Activated T-cell treated with anti-CD3 and anti-CD28 coated beads, Interleukin-2, amount 50 U/mL, for 1 hour (primary cell): ENCODE results near the gene ALOX5AP.
"Not testable (repeated sequence)": the region's sequence is repeated elsewhere in the genome, so short reads cannot be mapped to it uniquely, and the experiment has no call there.

Experiments used
- DNase-seq: peaks from one replicate; pipeline ENCODE4 v3.0.0-alpha.2; 2020

ALOX5AP gene

GRCh38 chr13:30739237-30739528, 3.8 kb downstream of the ALOX5AP start:
- DNase-seq: no peak

GRCh38 chr13:30739761-30740642, 4.7 kb downstream of the ALOX5AP start:
- DNase-seq: peak; percentile 59

GRCh38 chr13:30742901-30743300, 7.6 kb downstream of the ALOX5AP start:
- DNase-seq: no peak

GRCh38 chr13:30743319-30744055, 8.1 kb downstream of the ALOX5AP start:
- no peak for DNase-seq

- DNase-seq: peak; percentile 71
These were observed 8.8 kb downstream of the ALOX5AP start for GRCh38 chr13:30744056-30744680.

- DNase-seq: no peak
These were observed 9.3 kb downstream of the ALOX5AP start for GRCh38 chr13:30744681-30745077.

GRCh38 chr13:30745906-30746686, 10.8 kb downstream of the ALOX5AP start:
- DNase-seq: no peak

GRCh38 chr13:30746791-30747190, 11.4 kb downstream of the ALOX5AP start:
- no peak for DNase-seq

- DNase-seq: not testable (repeated sequence)
These were observed 12.5 kb downstream of the ALOX5AP start for GRCh38 chr13:30747845-30748244.

GRCh38 chr13:30748717-30749116, 13.4 kb downstream of the ALOX5AP start:
- DNase-seq: no peak

- no peak for DNase-seq
These were observed 14.7 kb downstream of the ALOX5AP start for GRCh38 chr13:30750036-30750435.

GRCh38 chr13:30751183-30751933, 16.0 kb downstream of the ALOX5AP start:
- DNase-seq: no peak

GRCh38 chr13:30752201-30752797, 17.0 kb downstream of the ALOX5AP start:
- no peak for DNase-seq

- DNase-seq: no peak
These were observed 17.8 kb downstream of the ALOX5AP start for GRCh38 chr13:30753030-30753616.

- no peak for DNase-seq
These were observed 20.3 kb downstream of the ALOX5AP start for GRCh38 chr13:30755678-30756077.

GRCh38 chr13:30757026-30757742, 21.8 kb downstream of the ALOX5AP start:
- no peak for DNase-seq

- DNase-seq: no peak
These were observed 24.4 kb downstream of the ALOX5AP start for GRCh38 chr13:30759748-30760147.

- DNase-seq: no peak
These were observed 27.3 kb downstream of the ALOX5AP start for GRCh38 chr13:30762643-30763042.

GRCh38 chr13:30763786-30764413, 28.6 kb downstream of the ALOX5AP start:
- DNase-seq: no peak

GRCh38 chr13:30766231-30766630, 30.9 kb downstream of the ALOX5AP start:
- DNase-seq: no peak
